Natural killer cell (primary cell): ENCODE results near the gene PPFIBP2. TPM values are rescaled to one million over a fixed set of nuclear protein-coding genes. Genes with fewer than 3 reads are reported as not detected.

Source experiments
- ATAC-seq, 3 donors: fragments of 150-1000 bp in 2 of 3; fragments of 200-7000 bp in 1 of 3; cut with Tn5 transposase; 1 replicate in 1 of 3; 2 replicates in 2 of 3; pipeline ENCODE4 v1.10.0; 2021; ENCODE audit warnings: mild to moderate bottlenecking in 2 of 3, moderate library complexity in 2 of 3
- DNase-seq, 2 donors: peaks; one replicate each; pipeline versions ENCODE4 v3.0.0 to v3.0.0-alpha.2; 2013 to 2021; ENCODE audit warnings: mixed read lengths in 1 of 2
- H3K27ac ChIP-seq: one replicate; pipeline ENCODE4 v1.5.1; 2013; ENCODE audit warnings: mild to moderate bottlenecking, low read length
- H3K27me3 ChIP-seq: one replicate; pipeline ENCODE4 v1.6.1; 2013; ENCODE audit warnings: low read length; ENCODE audit not compliant: control insufficient read depth, insufficient read depth
- H3K36me3 ChIP-seq: one replicate; pipeline ENCODE4 v1.6.1; 2013; ENCODE audit warnings: low read length; ENCODE audit not compliant: control insufficient read depth, insufficient read depth
- H3K4me1 ChIP-seq: one replicate; pipeline ENCODE4 v1.6.1; 2013; ENCODE audit warnings: low read length; ENCODE audit not compliant: control insufficient read depth, insufficient read depth
- H3K4me3 ChIP-seq: one replicate; pipeline ENCODE4 v1.5.1; 2013; ENCODE audit warnings: low read length
- H3K9me3 ChIP-seq: one replicate; pipeline ENCODE4 v1.6.1; 2013; ENCODE audit warnings: low read length; ENCODE audit not compliant: control insufficient read depth, insufficient read depth
- H3K27ac Mint-ChIP-seq, 2 donors: one replicate each; pipeline ENCODE4 v1.8.0; 2022; ENCODE audit warnings: mild to moderate bottlenecking in 2 of 2, mixed read lengths in 2 of 2, moderate library complexity in 1 of 2
- H3K27me3 Mint-ChIP-seq, 2 donors: one replicate each; pipeline ENCODE4 v1.8.0; 2022; ENCODE audit warnings: low read depth in 2 of 2, mixed read lengths in 2 of 2
- H3K36me3 Mint-ChIP-seq: one replicate; pipeline ENCODE4 v1.8.0; 2022; ENCODE audit warnings: mixed read lengths
- H3K4me1 Mint-ChIP-seq, 2 donors: one replicate each; pipeline ENCODE4 v1.8.0; 2022; ENCODE audit warnings: mixed read lengths in 2 of 2
- H3K4me3 Mint-ChIP-seq: one replicate; pipeline ENCODE4 v1.8.0; 2022; ENCODE audit warnings: mild to moderate bottlenecking, moderate library complexity, mixed read lengths
- H3K9me3 Mint-ChIP-seq, 2 donors: one replicate each; pipeline ENCODE4 v1.8.0; 2022; ENCODE audit warnings: mixed read lengths in 2 of 2
- WGBS: methylation state at CpG from one replicate; pipeline ENCODE4 v1.1.7; 2013; ENCODE audit warnings: missing lambda C conversion rate; ENCODE audit not compliant: insufficient coverage; 5-methylcytosine and 5-hydroxymethylcytosine counted together
- intact Hi-C: fragments of 100-400 bp; cut with micrococcal nuclease; formaldehyde crosslinking; loops from one replicate; pipeline ENCODE4 v1.14.2; 2022
- total RNA-seq, 4 donors: library from RNA; stranded (reverse); fragments of 120-200 nt in 1 of 4; gene quantifications; one replicate each; pipeline versions ENCODE4 v1.2.3 to v1.2.4, GENCODE V29; 2013 to 2022
- TF ChIP-seq, protein P1 (sequence below): fragments of 200-600 bp; IDR thresholded peaks from one replicate; pipeline ENCODE4 v1.8.0; 2022; ENCODE audit warnings: antibody characterized with exemption

Gene PPFIBP2
- total RNA-seq, 3 donors from 2014 or later (not counting 1 experiment from before 2014, with no cell fraction given), result 15.1 to 23.7 (median 23.1) TPM

DNA sequence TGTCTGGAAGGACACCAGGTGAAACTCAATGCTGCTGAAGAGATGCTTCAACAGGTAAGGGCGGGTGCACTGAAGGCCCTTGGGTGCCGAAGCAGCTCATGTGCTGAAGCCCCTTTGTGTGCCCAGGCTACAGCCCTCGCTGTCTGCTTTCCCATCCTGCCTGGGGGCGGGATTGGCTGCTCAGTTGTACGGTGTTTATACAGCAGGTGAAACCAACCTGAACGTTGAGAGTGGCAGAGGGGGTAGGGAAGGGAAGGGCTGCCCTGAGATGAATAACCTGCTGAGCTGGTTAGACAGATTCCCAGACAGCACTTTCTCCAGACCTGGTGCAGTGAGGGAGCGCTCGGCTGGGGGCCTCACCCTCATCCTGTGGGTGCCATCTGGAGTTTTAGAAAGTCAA lies 83.8 kb downstream of the PPFIBP2 start:
- no peak for DNase-seq
- Mint-ChIP-seq H3K4me1 (peaks cover 8 to 12% of the 10 kb centered on the region in 2 donors), H3K27ac (no peak overlapping the region), H3K4me3 (no peak overlapping the region), H3K27me3 (no peaks in the 10 kb centered on the region), H3K36me3 (no peaks in the 10 kb centered on the region), H3K9me3 (no peaks in the 10 kb centered on the region)
- TF ChIP-seq, protein P1, sequence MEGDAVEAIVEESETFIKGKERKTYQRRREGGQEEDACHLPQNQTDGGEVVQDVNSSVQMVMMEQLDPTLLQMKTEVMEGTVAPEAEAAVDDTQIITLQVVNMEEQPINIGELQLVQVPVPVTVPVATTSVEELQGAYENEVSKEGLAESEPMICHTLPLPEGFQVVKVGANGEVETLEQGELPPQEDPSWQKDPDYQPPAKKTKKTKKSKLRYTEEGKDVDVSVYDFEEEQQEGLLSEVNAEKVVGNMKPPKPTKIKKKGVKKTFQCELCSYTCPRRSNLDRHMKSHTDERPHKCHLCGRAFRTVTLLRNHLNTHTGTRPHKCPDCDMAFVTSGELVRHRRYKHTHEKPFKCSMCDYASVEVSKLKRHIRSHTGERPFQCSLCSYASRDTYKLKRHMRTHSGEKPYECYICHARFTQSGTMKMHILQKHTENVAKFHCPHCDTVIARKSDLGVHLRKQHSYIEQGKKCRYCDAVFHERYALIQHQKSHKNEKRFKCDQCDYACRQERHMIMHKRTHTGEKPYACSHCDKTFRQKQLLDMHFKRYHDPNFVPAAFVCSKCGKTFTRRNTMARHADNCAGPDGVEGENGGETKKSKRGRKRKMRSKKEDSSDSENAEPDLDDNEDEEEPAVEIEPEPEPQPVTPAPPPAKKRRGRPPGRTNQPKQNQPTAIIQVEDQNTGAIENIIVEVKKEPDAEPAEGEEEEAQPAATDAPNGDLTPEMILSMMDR, result no peak
- intact Hi-C loops, result no loop called here
- H3K27me3 ChIP-seq, result no peaks in the 10 kb centered on the region
- no peaks in the 10 kb centered on the region for H3K9me3 ChIP-seq
- H3K36me3 ChIP-seq, result no peaks in the 10 kb centered on the region
- whole genome bisulfite sequencing, result 78% methylated on average over 8 of the region's 8 CpGs
- peaks cover 2% of the 10 kb centered on the region for H3K4me1 ChIP-seq
- no peak overlapping the region for H3K4me3 ChIP-seq
- no peak for ATAC-seq
- H3K27ac ChIP-seq, result no peak overlapping the region

DNA sequence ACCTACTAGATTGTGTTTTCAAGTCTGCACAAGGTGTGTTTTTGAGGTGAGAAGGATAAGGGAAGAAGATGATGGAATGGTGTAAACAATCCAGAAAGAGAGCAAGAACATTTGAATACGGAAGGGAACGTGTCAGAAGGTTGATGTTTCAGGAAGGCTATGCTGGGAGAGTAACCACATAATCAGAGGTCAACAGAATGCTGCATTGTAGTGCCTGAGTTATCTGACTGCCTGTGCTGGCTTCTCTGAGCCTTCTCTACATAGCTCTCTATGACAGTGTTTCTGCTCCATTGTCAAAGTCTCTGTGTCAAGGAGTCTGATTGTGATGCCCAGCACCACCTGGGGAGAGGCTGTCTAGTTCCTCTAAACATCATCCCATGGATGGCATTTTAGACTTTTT lies 85.4 kb downstream of the PPFIBP2 start:
- Mint-ChIP-seq H3K4me3 (no peak overlapping the region), H3K9me3 (no peaks in the 10 kb centered on the region), H3K27me3 (no peaks in the 10 kb centered on the region), H3K27ac (no peak overlapping the region), H3K4me1 (no peaks in the 10 kb centered on the region), H3K36me3 (no peaks in the 10 kb centered on the region)
- H3K27me3 ChIP-seq, result no peaks in the 10 kb centered on the region
- intact Hi-C loops, result no loop called here
- no peaks in the 10 kb centered on the region for H3K36me3 ChIP-seq
- no peak overlapping the region for H3K27ac ChIP-seq
- no peak overlapping the region for H3K4me3 ChIP-seq
- TF ChIP-seq, protein P1, result no peak
- 87% methylated on average over 2 of the region's 2 CpGs for WGBS
- ATAC-seq, result no peak
- H3K4me1 ChIP-seq, result no peaks in the 10 kb centered on the region
- no peak for DNase-seq
- no peaks in the 10 kb centered on the region for H3K9me3 ChIP-seq

DNA sequence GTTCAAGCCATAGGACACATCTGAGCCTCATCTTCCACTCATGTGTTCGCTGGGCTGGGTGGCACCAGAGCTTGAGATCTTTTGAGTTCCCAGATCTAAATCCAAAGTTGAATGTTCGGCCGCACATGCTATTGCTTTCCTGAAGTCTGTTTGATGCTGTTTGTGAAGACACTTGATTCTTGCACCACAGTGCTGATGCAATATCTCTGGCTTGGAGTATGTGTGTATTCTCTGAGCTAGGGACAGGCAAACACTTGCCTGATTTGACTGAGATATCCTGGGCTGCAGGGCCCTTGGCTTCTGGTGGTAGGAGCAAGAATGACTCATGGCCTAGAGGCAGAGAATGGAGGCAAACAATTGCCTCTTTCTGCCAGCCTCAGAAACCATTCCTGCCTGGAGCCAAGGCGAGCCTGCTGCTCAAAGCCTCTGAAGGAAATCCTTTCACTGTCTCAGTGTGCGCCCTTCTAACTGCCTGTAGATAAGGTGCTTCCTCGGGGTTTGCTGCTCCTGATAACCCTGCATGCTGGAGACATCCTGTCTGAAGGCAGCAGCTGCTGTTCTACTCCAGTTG lies 86.5 kb downstream of the PPFIBP2 start:
- no peaks in the 10 kb centered on the region for H3K9me3 Mint-ChIP-seq
- whole genome bisulfite sequencing, result 84% methylated on average over 6 of the region's 6 CpGs

More for the DNA sequence above, 86.5 kb downstream of the PPFIBP2 start:
- H3K27ac Mint-ChIP-seq, result no peak overlapping the region
- H3K4me3 ChIP-seq, result no peak overlapping the region
- no peak overlapping the region for H3K27ac ChIP-seq
- H3K36me3 Mint-ChIP-seq, result no peaks in the 10 kb centered on the region
- H3K9me3 ChIP-seq, result no peaks in the 10 kb centered on the region
- H3K27me3 ChIP-seq, result no peaks in the 10 kb centered on the region
- no peak overlapping the region for H3K4me3 Mint-ChIP-seq
- H3K27me3 Mint-ChIP-seq, result no peaks in the 10 kb centered on the region
- ATAC-seq (no peak), DNase-seq (no peak)
- no peaks in the 10 kb centered on the region for H3K4me1 ChIP-seq
- intact Hi-C loops, result no loop called here
- no peaks in the 10 kb centered on the region for H3K4me1 Mint-ChIP-seq
- TF ChIP-seq, protein P1, result no peak
- H3K36me3 ChIP-seq, result no peaks in the 10 kb centered on the region
